ENCODE data around the gene FERMT1. TPM values are rescaled to one million over a fixed set of nuclear protein-coding genes. Genes with fewer than 3 reads are reported as not detected.

The FERMT1 gene
- total RNA-seq, 4 donors from 2014 or later: under 0.01 to 8.5 (median 4.2) TPM

DNA sequence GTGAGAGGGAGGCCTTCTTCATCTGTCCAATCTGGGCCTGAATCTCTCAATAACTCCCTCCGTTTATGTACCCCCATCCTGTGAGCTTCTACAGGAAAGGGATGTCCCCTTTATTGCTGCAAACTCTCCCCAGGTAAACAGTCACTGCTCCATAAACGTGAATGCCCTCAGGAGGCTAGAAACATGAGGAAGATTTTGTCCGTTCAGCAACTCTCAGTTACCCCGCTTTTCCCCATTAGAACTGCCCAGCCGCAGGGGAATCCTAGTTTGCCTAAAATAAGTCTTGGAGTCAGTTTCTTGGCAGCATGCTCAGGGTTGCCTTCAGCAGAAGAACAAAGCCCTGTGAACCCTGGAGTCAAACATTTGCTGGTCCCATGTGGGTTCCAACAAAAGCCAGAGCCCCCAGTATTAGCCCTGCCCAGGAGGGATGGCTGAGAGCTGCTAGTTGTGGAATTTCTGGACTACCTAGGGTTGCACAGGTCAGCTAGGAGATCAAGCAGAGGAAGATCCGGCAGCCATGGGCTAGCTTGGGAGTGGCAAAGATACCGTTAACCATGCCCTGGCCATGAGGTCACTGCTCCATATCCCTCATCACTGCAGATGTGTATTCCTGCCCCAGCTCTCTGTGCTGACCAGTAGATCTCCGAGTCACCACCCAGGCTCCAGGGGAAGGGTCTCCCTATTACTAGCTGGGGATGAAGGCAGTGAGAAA lies 69.6 kb downstream of the FERMT1 start:
- H3K27me3 ChIP-seq: peaks cover 0 to 5% of the 10 kb centered on the region in 2 donors
- intact Hi-C loops (cut with DNase I; ENCODE audit: low total_unique reads): no loop called here
- peaks cover 0 to 6% of the 10 kb centered on the region in 2 donors for H3K4me1 ChIP-seq

DNA sequence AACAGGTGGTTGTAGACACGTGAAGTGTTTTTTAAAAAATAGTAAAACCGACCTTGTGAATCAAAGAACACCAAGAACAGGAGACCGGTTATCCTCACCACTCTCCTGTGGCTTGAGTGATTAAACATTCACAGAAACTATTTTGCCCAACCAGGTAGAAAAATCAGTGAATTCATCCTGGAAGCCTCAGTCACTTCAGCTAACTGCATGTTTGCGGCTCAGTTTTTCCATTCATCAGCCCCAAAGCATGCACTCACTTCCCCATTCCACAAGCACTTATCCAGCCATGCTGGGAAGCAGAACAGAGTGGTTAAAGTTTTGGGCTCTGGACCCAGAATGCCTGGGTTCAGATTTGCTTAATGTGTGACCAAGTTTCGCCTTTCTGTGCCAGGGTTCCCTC lies 71.3 kb downstream of the FERMT1 start:
- no peaks in the 10 kb centered on the region for H3K9me3 ChIP-seq
- H3K27ac ChIP-seq: no peak overlapping the region
- H3K4me3 ChIP-seq: no peak overlapping the region
- no peaks in the 10 kb centered on the region for H3K36me3 ChIP-seq
- no peak for DNase-seq
- intact Hi-C loops (cut with DNase I; ENCODE audit: low total_unique reads): no loop called here
- peaks cover 0 to 5% of the 10 kb centered on the region in 2 donors for H3K27me3 ChIP-seq
- H3K4me1 ChIP-seq: peaks cover 0 to 6% of the 10 kb centered on the region in 2 donors
- TF ChIP-seq POLR2A (IDR thresholded peaks at IDR 0.05): no peak
- TF ChIP-seq, protein P1, sequence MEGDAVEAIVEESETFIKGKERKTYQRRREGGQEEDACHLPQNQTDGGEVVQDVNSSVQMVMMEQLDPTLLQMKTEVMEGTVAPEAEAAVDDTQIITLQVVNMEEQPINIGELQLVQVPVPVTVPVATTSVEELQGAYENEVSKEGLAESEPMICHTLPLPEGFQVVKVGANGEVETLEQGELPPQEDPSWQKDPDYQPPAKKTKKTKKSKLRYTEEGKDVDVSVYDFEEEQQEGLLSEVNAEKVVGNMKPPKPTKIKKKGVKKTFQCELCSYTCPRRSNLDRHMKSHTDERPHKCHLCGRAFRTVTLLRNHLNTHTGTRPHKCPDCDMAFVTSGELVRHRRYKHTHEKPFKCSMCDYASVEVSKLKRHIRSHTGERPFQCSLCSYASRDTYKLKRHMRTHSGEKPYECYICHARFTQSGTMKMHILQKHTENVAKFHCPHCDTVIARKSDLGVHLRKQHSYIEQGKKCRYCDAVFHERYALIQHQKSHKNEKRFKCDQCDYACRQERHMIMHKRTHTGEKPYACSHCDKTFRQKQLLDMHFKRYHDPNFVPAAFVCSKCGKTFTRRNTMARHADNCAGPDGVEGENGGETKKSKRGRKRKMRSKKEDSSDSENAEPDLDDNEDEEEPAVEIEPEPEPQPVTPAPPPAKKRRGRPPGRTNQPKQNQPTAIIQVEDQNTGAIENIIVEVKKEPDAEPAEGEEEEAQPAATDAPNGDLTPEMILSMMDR (IDR thresholded peaks at IDR 0.05): no peak

More for the DNA sequence above, 69.6 kb downstream of the FERMT1 start:
- H3K27ac ChIP-seq: no peak overlapping the region
- no peak overlapping the region for H3K4me3 ChIP-seq
- no peak for TF ChIP-seq POLR2A (IDR thresholded peaks at IDR 0.05)
- TF ChIP-seq, protein P1 (IDR thresholded peaks at IDR 0.05): no peak
- DNase-seq: no peak
- H3K36me3 ChIP-seq: no peaks in the 10 kb centered on the region
- H3K9me3 ChIP-seq: no peaks in the 10 kb centered on the region

DNA sequence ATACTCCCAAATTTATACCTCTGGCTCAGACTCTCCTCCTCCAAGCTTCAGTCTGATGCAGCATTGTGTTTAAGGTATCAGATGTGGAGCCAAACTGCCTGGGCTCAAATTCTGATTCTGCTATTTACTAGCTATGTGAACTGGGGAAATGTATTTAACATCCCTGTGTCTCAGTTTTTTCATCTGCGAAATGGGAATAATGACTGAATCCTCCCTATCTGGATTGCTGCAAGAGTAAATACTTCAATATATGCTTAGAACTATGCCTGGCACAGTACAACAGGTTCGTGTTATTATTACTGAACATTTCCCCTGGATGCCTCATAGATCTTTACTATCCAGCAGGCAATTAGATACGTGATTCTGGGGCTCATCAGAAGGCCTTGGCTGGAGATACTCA lies 74.4 kb downstream of the FERMT1 start:
- no peak overlapping the region for H3K4me3 ChIP-seq
- DNase-seq: no peak
- no peaks in the 10 kb centered on the region for H3K36me3 ChIP-seq
- H3K4me1 ChIP-seq: peaks cover 0 to 6% of the 10 kb centered on the region in 2 donors
- TF ChIP-seq, protein P1 (IDR thresholded peaks at IDR 0.05): no peak
- TF ChIP-seq POLR2A (IDR thresholded peaks at IDR 0.05): no peak
- H3K27me3 ChIP-seq: peaks cover 0 to 5% of the 10 kb centered on the region in 2 donors
- H3K9me3 ChIP-seq: no peaks in the 10 kb centered on the region
- H3K27ac ChIP-seq: no peak overlapping the region
- intact Hi-C loops (cut with DNase I; ENCODE audit: low total_unique reads): no loop called here

DNA sequence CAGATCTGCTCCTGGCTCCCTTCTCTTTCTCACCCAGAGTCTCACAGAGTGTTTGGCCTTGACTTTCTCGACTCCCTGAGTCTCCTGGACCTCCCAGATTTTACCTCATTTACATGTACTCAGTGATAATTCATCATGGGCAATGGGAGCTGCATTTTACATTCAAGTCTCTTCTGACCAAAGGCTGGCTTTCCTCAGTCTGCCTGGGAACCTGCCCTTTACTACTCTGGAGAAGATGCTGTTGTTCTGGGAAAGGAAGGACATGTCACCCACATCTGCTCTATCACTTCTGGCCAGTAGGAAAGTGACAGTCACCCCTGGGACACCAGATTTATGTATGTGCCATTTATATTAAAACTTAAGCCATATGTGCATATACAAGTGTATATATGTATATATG lies 76.4 kb downstream of the FERMT1 start:
- no peak overlapping the region for H3K4me3 ChIP-seq
- intact Hi-C loops (cut with DNase I; ENCODE audit: low total_unique reads): no loop called here
- no peaks in the 10 kb centered on the region for H3K4me1 ChIP-seq
- no peak for TF ChIP-seq POLR2A (IDR thresholded peaks at IDR 0.05)
- TF ChIP-seq, protein P1 (IDR thresholded peaks at IDR 0.05): no peak
- H3K9me3 ChIP-seq: no peaks in the 10 kb centered on the region
- no peak overlapping the region for H3K27ac ChIP-seq
- H3K27me3 ChIP-seq: no peaks in the 10 kb centered on the region
- DNase-seq: no peak
- H3K36me3 ChIP-seq: no peaks in the 10 kb centered on the region

DNA sequence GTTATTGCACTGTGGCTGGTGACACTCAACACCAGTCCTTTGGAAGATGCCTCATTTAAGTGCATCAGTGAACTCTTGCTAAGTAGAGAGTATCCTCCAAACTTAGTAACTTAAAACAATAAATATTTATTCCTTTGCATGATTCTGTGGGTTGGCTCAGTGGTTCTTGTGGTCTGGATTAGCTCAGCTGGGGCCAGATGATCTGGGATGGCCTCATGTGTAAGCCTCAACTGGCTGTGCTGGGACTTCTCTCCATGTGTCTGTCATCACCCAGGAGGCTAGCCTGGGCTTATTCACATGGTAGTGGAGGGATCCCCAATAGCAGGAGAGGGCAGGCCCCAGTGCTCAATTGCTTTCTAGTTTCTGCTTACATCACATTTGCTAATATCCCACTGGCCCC lies 77.3 kb downstream of the FERMT1 start:
- H3K36me3 ChIP-seq: no peaks in the 10 kb centered on the region
- H3K4me3 ChIP-seq: no peak overlapping the region
- no peaks in the 10 kb centered on the region for H3K27me3 ChIP-seq
- H3K9me3 ChIP-seq: no peaks in the 10 kb centered on the region
- no peak for DNase-seq
- no peak for TF ChIP-seq POLR2A (IDR thresholded peaks at IDR 0.05)
- TF ChIP-seq, protein P1 (IDR thresholded peaks at IDR 0.05): no peak
- no peaks in the 10 kb centered on the region for H3K4me1 ChIP-seq
- intact Hi-C loops (cut with DNase I; ENCODE audit: low total_unique reads): no loop called here
- no peak overlapping the region for H3K27ac ChIP-seq
